Measurements from ENCODE around the gene RAP1GAP2.
A peak's percentile ranks its signal among the peaks of the same experiment; 100 is the strongest.
"Not testable (repeated sequence)": the region's sequence is repeated elsewhere in the genome, so short reads cannot be mapped to it uniquely, and the experiment has no call there.

Gene RAP1GAP2

GRCh38 chr17:2814049-2814448, 17.8 kb downstream of the RAP1GAP2 start:
- Histone ChIP-seq H3K27me3 (ENCODE audit: low read depth) (no peaks in the 10 kb centered on the region), H3K4me1 (peaks cover 3% of the 10 kb centered on the region; the same call in 1 of the 2 replicates), H3K36me3 (replicated peaks) (no peaks in the 10 kb centered on the region), H3K4me3 (no peak overlapping the region), H3K9me3 (no peaks in the 10 kb centered on the region)
- in situ Hi-C loops (cut with MboI; ENCODE audit: low sequenced_read_pairs) = no loop called here
- DNase-seq (ENCODE audit: low spot score in 2 of 2) = no peak

DNA sequence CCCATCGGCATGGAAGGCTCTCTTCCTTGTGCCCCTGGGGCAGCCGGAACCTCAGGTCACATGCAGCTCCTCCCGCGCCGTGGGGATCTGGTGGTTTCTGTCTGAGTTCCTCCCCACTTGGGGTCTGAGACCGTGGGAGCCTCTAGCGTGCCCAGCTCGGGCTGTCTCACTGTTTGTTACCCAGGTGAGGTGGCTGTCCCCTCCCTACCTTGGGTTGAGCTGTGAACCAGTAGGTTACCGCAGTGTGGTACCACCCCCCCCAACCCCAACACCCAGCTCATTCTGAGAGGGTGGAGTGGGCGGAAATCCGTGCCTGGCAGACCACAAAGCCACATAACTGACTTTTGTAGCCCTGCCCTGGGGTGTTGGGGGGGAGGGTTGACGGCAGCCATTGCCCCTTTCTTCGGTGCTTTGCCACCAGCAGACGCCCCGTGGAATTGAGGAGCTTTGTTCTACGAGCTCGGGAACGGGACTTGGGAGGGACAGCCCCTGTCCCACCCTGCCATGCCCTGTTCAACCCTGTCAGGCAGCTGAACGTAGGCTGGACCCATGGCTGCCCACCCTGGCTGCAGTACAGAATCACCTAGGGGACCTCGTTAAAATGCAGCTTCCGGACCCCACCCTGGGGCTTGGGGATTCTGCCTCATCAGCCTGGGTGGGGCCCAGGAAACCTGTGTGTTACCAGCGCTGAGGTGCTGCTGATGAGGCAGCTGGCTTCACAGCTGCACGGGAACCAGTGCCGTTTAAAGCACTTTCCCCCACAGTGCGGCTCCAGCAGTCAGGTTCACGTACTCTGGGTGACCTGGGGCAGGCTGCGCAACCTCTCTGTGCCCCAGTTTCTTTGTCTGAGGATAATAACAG, 18.5 kb downstream of the RAP1GAP2 start:
- Histone ChIP-seq H3K36me3 (replicated peaks) (no peaks in the 10 kb centered on the region), H3K4me1 (peaks cover 3% of the 10 kb centered on the region; the same call in 1 of the 2 replicates), H3K9me3 (no peaks in the 10 kb centered on the region), H3K27me3 (ENCODE audit: low read depth) (no peaks in the 10 kb centered on the region), H3K4me3 (no peak overlapping the region)
- in situ Hi-C loops (cut with MboI; ENCODE audit: low sequenced_read_pairs) = no loop called here
- DNase-seq (ENCODE audit: low spot score in 2 of 2) = no peak

- Histone ChIP-seq H3K9me3 (no peaks in the 10 kb centered on the region), H3K27me3 (ENCODE audit: low read depth) (no peaks in the 10 kb centered on the region), H3K4me1 (peaks cover 3% of the 10 kb centered on the region; the same call in 1 of the 2 replicates), H3K36me3 (replicated peaks) (no peaks in the 10 kb centered on the region), H3K4me3 (no peak overlapping the region)
- in situ Hi-C loops (cut with MboI; ENCODE audit: low sequenced_read_pairs) = no loop called here
- DNase-seq (ENCODE audit: low spot score in 2 of 2) = peak; percentile 23 to 50
Measured at GRCh38 chr17:2815781-2816185, 19.5 kb downstream of the RAP1GAP2 start.

DNA sequence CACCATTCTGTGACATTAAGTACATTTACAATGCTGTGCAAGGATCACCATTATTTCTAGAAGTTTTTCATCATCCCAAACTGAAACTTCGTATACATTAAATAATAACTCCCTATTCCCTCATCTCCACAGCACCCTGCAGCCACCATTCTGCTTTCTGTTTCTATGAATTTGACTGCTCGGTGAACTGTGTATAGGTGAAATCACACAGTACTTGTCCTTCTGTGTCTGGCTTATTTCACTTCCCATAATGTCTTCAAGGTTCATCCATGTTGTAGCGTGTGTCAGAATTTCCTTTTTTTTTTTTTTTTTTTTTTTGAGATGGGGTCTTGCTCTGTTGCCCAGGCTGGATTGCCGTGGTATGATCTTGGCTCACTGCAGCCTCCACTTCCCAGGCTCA, 20.4 kb downstream of the RAP1GAP2 start:
- Histone ChIP-seq H3K27me3 (ENCODE audit: low read depth) (no peaks in the 10 kb centered on the region), H3K4me1 (peaks cover 3% of the 10 kb centered on the region; the same call in 1 of the 2 replicates), H3K4me3 (no peak overlapping the region), H3K9me3 (no peaks in the 10 kb centered on the region), H3K36me3 (replicated peaks) (no peaks in the 10 kb centered on the region)
- in situ Hi-C loops (cut with MboI; ENCODE audit: low sequenced_read_pairs) = no loop called here
- no peak for DNase-seq (ENCODE audit: low spot score in 2 of 2)

DNA sequence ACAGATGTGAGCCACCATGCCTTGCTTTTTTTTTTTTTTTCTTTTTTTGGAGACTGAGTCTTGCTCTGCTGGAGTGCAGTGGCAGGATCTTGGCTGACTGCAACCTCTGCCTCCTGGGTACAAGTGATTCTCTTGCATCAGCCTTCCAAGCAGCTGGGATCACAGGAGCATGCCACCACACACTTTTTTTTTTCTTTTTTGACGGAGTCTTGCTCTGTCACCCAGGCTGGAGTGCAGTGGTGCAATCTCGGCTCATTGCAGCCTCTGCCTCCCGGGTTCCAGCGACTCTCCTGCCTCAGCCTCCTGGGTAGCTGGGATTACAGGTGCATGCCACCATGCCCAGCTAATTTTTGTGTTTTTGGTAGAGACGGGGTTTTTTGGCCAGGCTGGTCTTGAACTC, 23.1 kb downstream of the RAP1GAP2 start:
- in situ Hi-C loops (cut with MboI; ENCODE audit: low sequenced_read_pairs) = not testable (repeated sequence)

DNA sequence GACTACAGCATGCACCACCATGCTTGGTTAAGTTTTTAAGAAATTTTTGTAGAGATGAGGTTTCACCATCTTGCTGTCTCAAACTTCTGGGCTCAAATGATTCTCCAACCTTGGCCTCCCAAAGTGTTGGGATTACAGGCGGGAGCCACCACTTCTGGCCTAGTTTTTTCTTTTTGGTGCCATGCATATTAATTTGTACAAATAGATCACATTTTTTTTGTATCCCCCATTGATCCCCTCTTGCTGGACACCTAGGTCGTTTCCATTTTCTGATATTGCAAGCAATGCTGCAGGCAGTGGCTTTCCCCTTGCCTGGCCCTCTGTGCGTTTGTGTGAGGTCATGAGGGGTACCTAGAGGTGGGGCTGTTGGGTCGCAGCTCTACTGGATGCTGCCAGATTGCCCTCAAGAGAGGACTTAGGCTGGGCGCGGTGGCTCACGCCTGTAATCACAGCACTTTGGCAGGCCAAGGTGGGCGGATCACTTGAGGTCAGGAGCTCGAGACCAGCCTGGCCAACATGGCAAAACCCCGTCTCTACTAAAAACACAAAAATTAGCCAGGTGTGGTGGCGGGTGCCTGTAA, 23.8 kb downstream of the RAP1GAP2 start:
- DNase-seq (ENCODE audit: low spot score in 2 of 2) = no peak
- Histone ChIP-seq H3K9me3 (no peaks in the 10 kb centered on the region), H3K4me1 (peaks cover 3% of the 10 kb centered on the region; the same call in 1 of the 2 replicates), H3K27me3 (ENCODE audit: low read depth) (no peaks in the 10 kb centered on the region), H3K4me3 (no peak overlapping the region), H3K36me3 (replicated peaks) (no peaks in the 10 kb centered on the region)
- in situ Hi-C loops (cut with MboI; ENCODE audit: low sequenced_read_pairs) = no loop called here

More for the DNA sequence above, 23.1 kb downstream of the RAP1GAP2 start:
- DNase-seq (ENCODE audit: low spot score in 2 of 2); H3K36me3 ChIP-seq (replicated peaks); H3K4me3 ChIP-seq; H3K9me3 ChIP-seq; H3K4me1 ChIP-seq; H3K27me3 ChIP-seq (ENCODE audit: low read depth): not testable (repeated sequence)

DNA sequence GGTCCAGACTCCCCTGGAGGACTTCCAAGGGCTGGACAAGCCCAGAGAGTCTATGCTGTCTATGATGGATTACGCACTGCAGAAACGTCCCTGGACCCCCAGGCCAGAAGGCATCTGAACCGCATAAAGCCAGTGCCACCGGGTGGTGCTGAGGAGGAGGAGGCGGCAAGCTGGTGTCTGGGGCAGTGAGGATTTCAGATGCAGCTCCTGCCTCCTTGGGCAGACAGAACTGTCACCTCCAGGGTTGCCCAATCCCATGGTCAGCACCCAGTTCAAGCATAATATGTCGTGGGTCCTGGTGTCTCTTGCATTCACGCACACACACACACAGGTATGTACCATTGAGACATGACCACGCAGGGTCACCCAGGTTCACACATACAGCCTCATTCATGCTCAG, 25.6 kb downstream of the RAP1GAP2 start:
- DNase-seq (ENCODE audit: low spot score in 2 of 2) = no peak
- H3K9me3 ChIP-seq = no peaks in the 10 kb centered on the region
- H3K4me3 ChIP-seq = no peak overlapping the region
- in situ Hi-C loops (cut with MboI; ENCODE audit: low sequenced_read_pairs) = no loop called here
- no peaks in the 10 kb centered on the region for H3K27me3 ChIP-seq (ENCODE audit: low read depth)
- no peaks in the 10 kb centered on the region for H3K36me3 ChIP-seq (replicated peaks)
- H3K4me1 ChIP-seq = no peaks in the 10 kb centered on the region

- H3K27me3 ChIP-seq (ENCODE audit: low read depth) = no peaks in the 10 kb centered on the region
- in situ Hi-C loops (cut with MboI; ENCODE audit: low sequenced_read_pairs) = no loop called here
- H3K36me3 ChIP-seq (replicated peaks) = no peaks in the 10 kb centered on the region
Measured at GRCh38 chr17:2822358-2822757, 26.1 kb downstream of the RAP1GAP2 start.

DNA sequence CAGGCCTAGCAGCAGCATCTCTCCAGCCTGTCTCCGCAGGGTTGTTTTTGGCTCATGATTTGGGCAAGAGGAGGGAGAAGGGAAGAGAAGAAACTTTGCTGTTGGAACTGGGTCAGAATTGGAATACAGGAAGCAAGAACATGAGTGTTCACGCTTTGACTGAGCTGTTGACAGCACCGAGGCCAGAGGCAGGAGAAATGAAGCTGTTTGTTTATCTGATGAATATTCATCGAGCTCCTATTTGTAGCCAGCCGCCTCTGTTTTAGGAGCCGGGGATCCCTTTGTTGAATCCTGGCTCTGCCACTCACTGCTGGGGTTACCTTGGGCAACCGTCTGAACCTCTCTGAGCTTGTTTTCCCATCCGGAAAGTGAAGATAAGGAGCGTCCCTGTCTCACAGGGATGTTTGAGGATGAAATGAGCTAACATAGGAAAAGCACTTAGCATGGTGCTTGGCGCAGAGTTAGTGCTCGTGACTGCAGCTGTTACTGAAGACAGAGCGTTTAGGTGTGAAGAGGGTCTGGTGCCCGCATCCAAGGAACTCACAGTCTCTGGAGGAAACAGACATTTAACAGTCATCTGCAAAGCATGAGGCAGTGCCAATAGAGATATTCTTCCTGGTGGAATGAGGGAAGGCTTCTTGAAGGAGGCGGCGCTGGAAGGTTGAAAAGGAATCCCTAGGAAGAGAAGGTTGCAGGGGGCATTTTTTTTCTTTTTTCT, 29.2 kb downstream of the RAP1GAP2 start:
- no peak for DNase-seq (ENCODE audit: low spot score in 2 of 2)
- Histone ChIP-seq H3K4me1 (no peaks in the 10 kb centered on the region), H3K27me3 (ENCODE audit: low read depth) (no peaks in the 10 kb centered on the region), H3K4me3 (no peak overlapping the region), H3K36me3 (replicated peaks) (no peaks in the 10 kb centered on the region), H3K9me3 (no peaks in the 10 kb centered on the region)
- in situ Hi-C loops (cut with MboI; ENCODE audit: low sequenced_read_pairs) = loop anchor here (5.0 kb wide), 1 partner anchor 187 kb away; no protein-coding TSS in a partner anchor

More at GRCh38 chr17:2822358-2822757, 26.1 kb downstream of the RAP1GAP2 start:
- DNase-seq (ENCODE audit: low spot score in 2 of 2) = no peak
- Histone ChIP-seq H3K9me3 (no peaks in the 10 kb centered on the region), H3K4me1 (no peaks in the 10 kb centered on the region), H3K4me3 (no peak overlapping the region)

- no peak overlapping the region for H3K4me3 ChIP-seq
- no peaks in the 10 kb centered on the region for H3K27me3 ChIP-seq (ENCODE audit: low read depth)
- H3K9me3 ChIP-seq = no peaks in the 10 kb centered on the region
- no peaks in the 10 kb centered on the region for H3K4me1 ChIP-seq
- DNase-seq (ENCODE audit: low spot score in 2 of 2) = peak; percentile 47 to 91
- H3K36me3 ChIP-seq (replicated peaks) = no peaks in the 10 kb centered on the region
- in situ Hi-C loops (cut with MboI; ENCODE audit: low sequenced_read_pairs) = loop anchor here (5.0 kb wide), 1 partner anchor 184 kb away; no protein-coding TSS in a partner anchor
Measured at GRCh38 chr17:2828397-2829038, 32.3 kb downstream of the RAP1GAP2 start.

DNA sequence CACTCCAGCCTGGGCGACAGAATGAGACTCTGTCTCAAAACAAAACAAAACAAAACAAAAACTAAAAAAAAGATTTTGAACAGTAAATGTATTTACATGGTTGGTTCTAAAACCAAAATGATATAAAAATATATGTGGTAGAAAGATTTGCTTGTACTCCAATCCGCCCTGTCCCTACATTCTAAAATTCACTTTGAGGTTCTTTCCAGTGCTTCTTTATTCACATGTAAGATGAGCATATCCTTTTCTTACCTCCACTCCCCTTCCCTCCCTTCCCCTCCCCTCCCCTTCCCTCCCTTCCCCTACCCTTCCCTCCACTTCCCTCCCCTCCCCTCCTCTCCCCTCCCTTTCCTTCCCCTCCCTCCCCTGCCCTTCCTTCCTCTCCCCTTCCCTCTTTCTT, 34.4 kb downstream of the RAP1GAP2 start:
- in situ Hi-C loops (cut with MboI; ENCODE audit: low sequenced_read_pairs) = no loop called here
- no peak overlapping the region for H3K4me3 ChIP-seq
- H3K4me1 ChIP-seq = no peaks in the 10 kb centered on the region

DNA sequence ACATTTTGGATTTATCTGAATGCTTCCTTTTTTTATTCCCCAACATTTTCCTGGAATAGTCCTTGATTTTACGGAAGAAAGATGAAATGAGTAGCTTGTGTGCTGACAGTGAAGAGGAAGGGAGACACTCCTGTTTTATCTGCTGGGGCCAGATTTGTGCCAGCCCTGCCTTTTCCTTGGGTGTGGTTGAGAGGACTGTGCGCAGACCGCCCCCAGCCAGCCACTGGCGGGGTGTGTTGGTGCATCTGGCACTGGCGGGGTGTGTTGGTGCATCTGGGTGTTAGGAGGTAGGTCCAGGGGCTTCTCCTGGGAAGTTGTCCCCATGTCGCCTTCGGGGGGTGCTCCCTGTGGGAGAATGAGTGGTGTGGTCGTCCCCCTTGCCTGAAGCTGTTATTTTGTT, 39.5 kb downstream of the RAP1GAP2 start:
- Histone ChIP-seq H3K27me3 (ENCODE audit: low read depth) (no peaks in the 10 kb centered on the region), H3K9me3 (no peaks in the 10 kb centered on the region), H3K36me3 (replicated peaks) (no peaks in the 10 kb centered on the region), H3K4me3 (no peak overlapping the region), H3K4me1 (no peaks in the 10 kb centered on the region)
- in situ Hi-C loops (cut with MboI; ENCODE audit: low sequenced_read_pairs) = no loop called here
- no peak for DNase-seq (ENCODE audit: low spot score in 2 of 2)

More for the DNA sequence above, 34.4 kb downstream of the RAP1GAP2 start:
- no peaks in the 10 kb centered on the region for H3K36me3 ChIP-seq (replicated peaks)
- DNase-seq (ENCODE audit: low spot score in 2 of 2) = no peak
- H3K9me3 ChIP-seq = no peaks in the 10 kb centered on the region
- no peaks in the 10 kb centered on the region for H3K27me3 ChIP-seq (ENCODE audit: low read depth)

- Histone ChIP-seq H3K4me1 (no peaks in the 10 kb centered on the region), H3K9me3 (no peaks in the 10 kb centered on the region), H3K27me3 (ENCODE audit: low read depth) (no peaks in the 10 kb centered on the region), H3K36me3 (replicated peaks) (no peaks in the 10 kb centered on the region), H3K4me3 (no peak overlapping the region)
- DNase-seq (ENCODE audit: low spot score in 2 of 2) = no peak
- in situ Hi-C loops (cut with MboI; ENCODE audit: low sequenced_read_pairs) = no loop called here
Measured at GRCh38 chr17:2837147-2837561, 40.9 kb downstream of the RAP1GAP2 start.
